ENCODE data around the gene RSPH3. TPM values are rescaled to one million over a fixed set of nuclear protein-coding genes. Genes with fewer than 3 reads are reported as not detected.
A peak's percentile ranks its signal among the peaks of the same experiment; 100 is the strongest.

The RSPH3 gene
- total RNA-seq, 6 donors from 2014 or later, result 14.7 to 22.0 (median 18.2) TPM

DNA sequence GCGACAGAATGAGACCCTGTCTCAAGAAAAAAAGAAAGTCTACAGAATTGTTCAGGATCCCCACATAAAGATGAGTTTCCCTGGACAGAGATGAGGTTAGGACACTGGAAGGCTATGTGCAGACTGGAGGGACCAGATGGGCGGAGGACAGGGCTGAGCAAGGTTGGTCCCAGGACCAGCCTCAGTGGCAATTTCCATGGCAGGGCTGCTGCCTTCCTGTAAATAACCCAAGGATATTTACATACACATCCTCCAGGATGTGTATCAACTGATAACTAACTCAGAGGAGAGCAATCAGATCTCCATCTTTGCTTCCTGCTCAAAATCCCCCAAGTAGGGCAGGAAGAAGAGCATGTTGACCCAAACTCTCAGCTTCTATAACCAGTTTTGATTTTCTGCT lies 58.8 kb downstream of the RSPH3 start:
- Histone ChIP-seq H3K4me1 (peaks cover 0 to 7% (median 0%) of the 10 kb centered on the region in 4 donors), H3K4me3 (no peak overlapping the region), H3K27me3 (no peaks in the 10 kb centered on the region), H3K36me3 (no peaks in the 10 kb centered on the region), H3K9me3 (no peaks in the 10 kb centered on the region), H3K27ac (no peak overlapping the region)
- WGBS, 2 donors, result 100% methylated on average over 2 of the region's 2 CpGs
- no peak for DNase-seq
- no peak for ATAC-seq (ENCODE audit: low FRiP score in 2 of 2)
- TF ChIP-seq POLR2A (IDR thresholded peaks at IDR 0.05) (no peak), EP300 (IDR thresholded peaks at IDR 0.05) (no peak), POLR2AphosphoS5 (IDR thresholded peaks at IDR 0.05) (no peak)
- TF ChIP-seq, protein P1, sequence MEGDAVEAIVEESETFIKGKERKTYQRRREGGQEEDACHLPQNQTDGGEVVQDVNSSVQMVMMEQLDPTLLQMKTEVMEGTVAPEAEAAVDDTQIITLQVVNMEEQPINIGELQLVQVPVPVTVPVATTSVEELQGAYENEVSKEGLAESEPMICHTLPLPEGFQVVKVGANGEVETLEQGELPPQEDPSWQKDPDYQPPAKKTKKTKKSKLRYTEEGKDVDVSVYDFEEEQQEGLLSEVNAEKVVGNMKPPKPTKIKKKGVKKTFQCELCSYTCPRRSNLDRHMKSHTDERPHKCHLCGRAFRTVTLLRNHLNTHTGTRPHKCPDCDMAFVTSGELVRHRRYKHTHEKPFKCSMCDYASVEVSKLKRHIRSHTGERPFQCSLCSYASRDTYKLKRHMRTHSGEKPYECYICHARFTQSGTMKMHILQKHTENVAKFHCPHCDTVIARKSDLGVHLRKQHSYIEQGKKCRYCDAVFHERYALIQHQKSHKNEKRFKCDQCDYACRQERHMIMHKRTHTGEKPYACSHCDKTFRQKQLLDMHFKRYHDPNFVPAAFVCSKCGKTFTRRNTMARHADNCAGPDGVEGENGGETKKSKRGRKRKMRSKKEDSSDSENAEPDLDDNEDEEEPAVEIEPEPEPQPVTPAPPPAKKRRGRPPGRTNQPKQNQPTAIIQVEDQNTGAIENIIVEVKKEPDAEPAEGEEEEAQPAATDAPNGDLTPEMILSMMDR (IDR thresholded peaks at IDR 0.05), result no peak

DNA sequence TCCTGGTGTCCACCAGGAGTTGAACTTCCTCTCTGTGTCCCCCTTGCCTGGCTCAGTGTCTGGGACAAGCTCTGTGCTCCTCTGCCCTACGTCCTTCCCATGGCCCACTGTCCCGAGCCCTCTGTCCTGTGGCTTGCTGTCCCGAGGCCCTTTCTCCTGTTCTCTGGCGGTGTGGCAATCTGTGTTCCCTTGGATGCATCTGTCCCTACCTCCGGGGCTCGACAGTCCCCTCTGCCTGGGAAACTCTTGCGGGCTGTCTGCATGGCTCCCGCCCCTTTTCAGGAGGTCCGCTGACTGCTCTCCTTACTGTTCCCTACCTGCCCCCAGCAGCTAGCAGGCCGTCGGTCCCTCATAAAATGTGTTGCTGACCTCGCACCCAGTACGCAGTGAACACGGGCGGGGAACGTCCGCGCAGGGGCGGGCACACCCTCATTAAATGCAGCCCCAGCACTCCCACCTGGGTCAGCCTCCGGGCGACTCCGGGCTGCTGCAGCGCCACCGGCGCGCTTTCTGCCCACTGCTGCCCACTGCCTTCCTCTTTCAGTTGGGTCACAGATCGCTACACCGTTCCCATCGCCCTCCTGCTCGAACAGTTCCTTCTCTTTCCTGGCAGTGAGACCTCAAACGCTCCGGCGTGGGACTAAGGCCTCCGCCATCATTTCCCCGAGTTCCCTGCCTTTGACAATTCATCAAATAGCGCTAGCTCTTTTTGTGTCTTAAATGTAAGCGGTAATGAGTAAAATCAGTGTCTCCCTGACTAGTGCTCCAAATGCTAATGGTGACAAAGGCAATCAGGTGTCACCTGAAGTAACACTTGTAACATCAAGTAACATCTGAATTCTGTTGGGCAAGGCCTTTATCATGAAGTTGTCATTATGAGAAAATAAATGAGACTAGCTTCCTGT lies 60.5 kb downstream of the RSPH3 start:
- Histone ChIP-seq H3K4me1 (peaks cover 0 to 7% (median 0%) of the 10 kb centered on the region in 4 donors), H3K27me3 (no peaks in the 10 kb centered on the region), H3K27ac (no peak overlapping the region), H3K4me3 (peak overlapping the region in 3 of 4 donors; percentile 9 to 41 (median 24)), H3K36me3 (no peaks in the 10 kb centered on the region), H3K9me3 (no peaks in the 10 kb centered on the region)
- WGBS, 2 donors, result 33 to 47% methylated on average over 32 to 34 of the region's 37 CpGs
- DNase-seq, result peak in 1 of 2 donors; percentile 83
- TF ChIP-seq POLR2A (IDR thresholded peaks at IDR 0.05) (no peak), POLR2AphosphoS5 (IDR thresholded peaks at IDR 0.05) (no peak), EP300 (IDR thresholded peaks at IDR 0.05) (no peak)
- TF ChIP-seq, protein P1 (IDR thresholded peaks at IDR 0.05), result no peak
- ATAC-seq (ENCODE audit: low FRiP score in 2 of 2), result peak; percentile 58 to 65

DNA sequence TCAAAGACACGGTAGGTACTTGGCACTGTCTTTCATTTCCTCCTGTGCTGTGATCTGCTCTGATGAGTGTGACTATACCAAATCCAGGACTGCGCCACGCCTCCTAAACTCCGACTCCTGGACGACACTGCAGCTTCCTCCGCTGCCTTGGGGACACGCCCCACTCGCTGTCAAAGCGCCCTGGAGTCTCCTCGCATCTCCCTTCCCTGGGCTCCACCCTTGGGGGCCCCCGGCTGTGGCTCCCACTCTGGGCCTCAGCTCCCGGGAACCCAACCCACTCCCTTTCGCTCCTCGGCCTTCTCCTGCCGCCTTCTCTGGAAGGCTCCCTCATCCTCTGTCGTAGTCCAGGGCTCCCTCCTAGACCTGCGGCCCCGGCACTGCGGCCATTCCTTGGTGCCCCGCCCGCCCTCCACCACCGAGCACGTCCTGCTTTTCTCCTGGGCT lies 61.2 kb downstream of the RSPH3 start:
- DNase-seq, result peak in 1 of 2 donors; percentile 78
- 55 to 65% methylated on average over 23 of the region's 23 CpGs for WGBS, 2 donors
- peaks cover 0 to 7% (median 0%) of the 10 kb centered on the region in 4 donors for H3K4me1 ChIP-seq
- peak; percentile 74 to 82 for ATAC-seq (ENCODE audit: low FRiP score in 2 of 2)
- peak overlapping the region in 3 of 4 donors; percentile 9 to 41 (median 24) for H3K4me3 ChIP-seq
- no peak for TF ChIP-seq POLR2A (IDR thresholded peaks at IDR 0.05)
- TF ChIP-seq EP300 (IDR thresholded peaks at IDR 0.05), result no peak
- H3K27ac ChIP-seq, result no peak overlapping the region
- H3K36me3 ChIP-seq, result no peaks in the 10 kb centered on the region
- no peaks in the 10 kb centered on the region for H3K27me3 ChIP-seq
- H3K9me3 ChIP-seq, result no peaks in the 10 kb centered on the region

DNA sequence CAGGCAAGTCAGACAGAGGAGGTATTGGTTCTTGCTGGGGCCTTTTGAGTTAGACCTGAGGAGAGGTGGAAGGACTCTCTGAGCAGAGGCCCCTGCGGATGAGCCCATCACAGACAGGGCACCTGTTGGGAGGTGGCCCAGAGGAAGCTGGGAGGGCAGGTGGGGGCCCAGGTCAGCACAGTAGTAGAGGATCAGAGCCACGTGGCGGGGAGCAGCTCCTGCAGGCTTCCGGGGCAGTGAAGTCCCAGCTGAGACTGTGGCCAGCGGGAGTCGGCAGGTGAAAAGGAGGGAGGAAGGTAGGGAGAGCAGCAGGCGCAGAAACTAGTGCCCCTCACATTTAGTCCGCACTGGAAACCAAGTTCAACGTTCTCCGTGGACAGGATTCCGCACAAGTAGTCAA lies 61.8 kb downstream of the RSPH3 start:
- TF ChIP-seq POLR2A (IDR thresholded peaks at IDR 0.05), result no peak
- TF ChIP-seq, protein P1 (IDR thresholded peaks at IDR 0.05), result no peak
- no peak for TF ChIP-seq EP300 (IDR thresholded peaks at IDR 0.05)
- no peak for TF ChIP-seq POLR2AphosphoS5 (IDR thresholded peaks at IDR 0.05)

DNA sequence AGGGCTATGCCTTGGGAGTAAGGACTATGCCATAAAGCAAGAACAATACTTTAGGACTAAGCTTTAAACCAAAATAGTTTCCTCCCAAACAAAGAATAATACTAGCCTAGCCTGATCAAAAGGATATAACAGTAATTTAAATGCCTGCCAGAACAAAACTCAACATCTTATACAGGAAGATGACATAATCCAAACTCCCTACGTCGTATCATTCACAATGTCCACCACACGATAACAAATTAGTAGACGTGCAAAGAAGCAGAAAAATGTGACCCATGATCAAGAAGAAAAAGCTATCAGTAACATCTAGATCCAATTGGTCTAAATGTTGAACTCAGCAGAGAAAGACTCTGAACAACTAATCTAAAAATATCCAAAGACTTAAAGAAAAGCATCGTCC lies 65.8 kb downstream of the RSPH3 start:
- no peak for ATAC-seq (ENCODE audit: low FRiP score in 2 of 2)
- TF ChIP-seq POLR2A (IDR thresholded peaks at IDR 0.05) (no peak), EP300 (IDR thresholded peaks at IDR 0.05) (no peak), POLR2AphosphoS5 (IDR thresholded peaks at IDR 0.05) (no peak)
- TF ChIP-seq, protein P1 (IDR thresholded peaks at IDR 0.05), result no peak
- DNase-seq, result no peak
- no peaks in the 10 kb centered on the region for H3K27me3 ChIP-seq
- WGBS, 2 donors, result 79 to 86% methylated on average over 5 of the region's 5 CpGs
- H3K36me3 ChIP-seq, result no peaks in the 10 kb centered on the region
- no peak overlapping the region for H3K4me3 ChIP-seq
- no peaks in the 10 kb centered on the region for H3K9me3 ChIP-seq
- no peak overlapping the region for H3K27ac ChIP-seq
- peaks cover 0 to 2% (median 0%) of the 10 kb centered on the region in 4 donors for H3K4me1 ChIP-seq

More for the DNA sequence above, 61.8 kb downstream of the RSPH3 start:
- no peaks in the 10 kb centered on the region for H3K36me3 ChIP-seq
- H3K9me3 ChIP-seq, result no peaks in the 10 kb centered on the region
- DNase-seq (peak in 1 of 2 donors; percentile 13), ATAC-seq (ENCODE audit: low FRiP score in 2 of 2) (no peak)
- H3K4me3 ChIP-seq, result no peak overlapping the region
- H3K27me3 ChIP-seq, result no peaks in the 10 kb centered on the region
- 88 to 92% methylated on average over 10 of the region's 11 CpGs for WGBS, 2 donors
- peaks cover 0 to 7% (median 0%) of the 10 kb centered on the region in 4 donors for H3K4me1 ChIP-seq
- no peak overlapping the region for H3K27ac ChIP-seq
